GM21526 (cell line): ENCODE data around the gene SNCAIP.

Experiments
- ATAC-seq: cut with Tn5 transposase; IDR thresholded peaks from one replicate; pipeline ENCODE4 v1.9.1; 2021; ENCODE audit warnings: moderate library complexity; ENCODE audit not compliant: unreplicated experiment, low FRiP score

SNCAIP gene

GRCh38 chr5:122311961-122312590 lies at the start of gene SNCAIP:
Gene SNCAIP, plus strand, starts transcription at chr5:122312237. Its CDS starts 78,898 bp downstream, at chr5:122391135.
- peak; percentile 74 for ATAC-seq

GRCh38 chr5:122263352-122264030 lies 48.5 kb upstream of the SNCAIP start:
- ATAC-seq: no peak

GRCh38 chr5:122264610-122265009 lies 47.4 kb upstream of the SNCAIP start:
- no peak for ATAC-seq

- no peak for ATAC-seq
Measured at GRCh38 chr5:122267185-122267584, 44.9 kb upstream of the SNCAIP start.

- ATAC-seq: no peak
Measured at GRCh38 chr5:122273696-122274095, 38.3 kb upstream of the SNCAIP start.

- no peak for ATAC-seq
Measured at GRCh38 chr5:122283592-122283991, 28.4 kb upstream of the SNCAIP start.

- no peak for ATAC-seq
Measured at GRCh38 chr5:122286541-122286940, 25.5 kb upstream of the SNCAIP start.

GRCh38 chr5:122287101-122287500 lies 24.9 kb upstream of the SNCAIP start:
- ATAC-seq: no peak

- no peak for ATAC-seq
Measured at GRCh38 chr5:122291000-122291901, 20.8 kb upstream of the SNCAIP start.

- ATAC-seq: no peak
Measured at GRCh38 chr5:122292332-122292731, 19.7 kb upstream of the SNCAIP start.

GRCh38 chr5:122295138-122295537 lies 16.9 kb upstream of the SNCAIP start:
- ATAC-seq: peak; percentile 44

- ATAC-seq: no peak
Measured at GRCh38 chr5:122296871-122297270, 15.2 kb upstream of the SNCAIP start.

GRCh38 chr5:122297587-122298298 lies 14.3 kb upstream of the SNCAIP start:
- peak; percentile 96 for ATAC-seq

- ATAC-seq: no peak
Measured at GRCh38 chr5:122300374-122300773, 11.7 kb upstream of the SNCAIP start.

GRCh38 chr5:122301016-122301415 lies 11.0 kb upstream of the SNCAIP start:
- no peak for ATAC-seq

- no peak for ATAC-seq
Measured at GRCh38 chr5:122304471-122305215, 7.4 kb upstream of the SNCAIP start.

- no peak for ATAC-seq
Measured at GRCh38 chr5:122306461-122306860, 5.6 kb upstream of the SNCAIP start.

GRCh38 chr5:122310889-122311288 lies 1.1 kb upstream of the SNCAIP start:
- no peak for ATAC-seq

- ATAC-seq: no peak
Measured at GRCh38 chr5:122311497-122311960, 508 bp upstream of the SNCAIP start.
